A549 (cell line): ENCODE data around the gene CACNB3.

ENCODE experiments used
- CBX2 ChIP-seq: fragments of 200-600 bp; sonication (generic); IDR thresholded peaks from 2 replicates; pipeline ENCODE4 v1.6.1; 2016; ENCODE audit warnings: low read depth, mild to moderate bottlenecking, borderline replicate concordance
- CEBPB ChIP-seq, 2 experiments: fragments of >200 bp in 1 of 2; sonication (Bioruptor Twin) in 1 of 2; formaldehyde crosslinking in 1 of 2; IDR thresholded peaks; 2 replicates each; pipeline ENCODE4 v1.6.1; 2012 to 2016
- CHD2 ChIP-seq: fragments of 150-350 bp; IDR thresholded peaks from 2 replicates; pipeline ENCODE4 v1.6.1; 2014; ENCODE audit warnings: low read length; ENCODE audit not compliant: partially characterized antibody
- EP300 ChIP-seq, 2 experiments: fragments of >200 bp; sonication (Bioruptor Twin); formaldehyde crosslinking; IDR thresholded peaks; 2 replicates in 1 of 2; 3 replicates in 1 of 2; pipeline ENCODE4 v1.6.1; 2016 to 2017
- FOSL2 ChIP-seq, 2 experiments: fragments of 450-650 bp in 1 of 2; fragments of >200 bp in 1 of 2; sonication (Bioruptor Twin) in 1 of 2; formaldehyde crosslinking; IDR thresholded peaks; 2 replicates each; pipeline versions ENCODE4 v1.5.0 to v1.6.1; 2016 to 2020; ENCODE audit warnings: mild to moderate bottlenecking in 1 of 2, moderate library complexity in 1 of 2
- HOXA7 ChIP-seq: fragments of 250-450 bp; sonication (Bioruptor Pico); IDR thresholded peaks from 2 replicates; pipeline ENCODE4 v1.5.0; 2020; ENCODE audit warnings: mild to moderate bottlenecking, moderate library complexity
- JUN ChIP-seq, 2 experiments: fragments of >200 bp; sonication (Bioruptor Twin); formaldehyde crosslinking; IDR thresholded peaks; 2 replicates in 1 of 2; 3 replicates in 1 of 2; pipeline ENCODE4 v1.6.1; 2016 to 2017
- POLR2A ChIP-seq: IDR thresholded peaks from 2 replicates; pipeline ENCODE4 v1.6.1; 2012; ENCODE audit warnings: mild to moderate bottlenecking, low read length
- RAD21 ChIP-seq, 2 experiments: fragments of >200 bp in 1 of 2; sonication (Bioruptor Twin) in 1 of 2; formaldehyde crosslinking in 1 of 2; IDR thresholded peaks in 1 of 2; conservative IDR thresholded peaks in 1 of 2; 2 replicates in 1 of 2; 3 replicates in 1 of 2; pipeline ENCODE4 v1.6.1; 2012 to 2018; ENCODE audit warnings: inconsistent platforms in 1 of 2
- TF ChIP-seq, protein P1 (sequence below): fragments of >200 bp; sonication (Bioruptor Twin); formaldehyde crosslinking; IDR thresholded peaks from 3 replicates; pipeline ENCODE4 v1.5.1; 2016
- TF ChIP-seq, protein P2 (sequence below): fragments of 150-350 bp; IDR thresholded peaks from 2 replicates; pipeline ENCODE4 v1.6.1; 2014; ENCODE audit warnings: low read depth, mild to moderate bottlenecking, low read length
- TF ChIP-seq, protein P3 (sequence below): fragments of 200-600 bp; sonication (generic); IDR thresholded peaks from 2 replicates; pipeline ENCODE4 v1.6.1; 2016; ENCODE audit warnings: antibody characterized with exemption, mild to moderate bottlenecking, moderate library complexity
- TF ChIP-seq, protein P4 (sequence below): IDR thresholded peaks from 2 replicates; pipeline ENCODE4 v1.6.1; 2012

DNA sequence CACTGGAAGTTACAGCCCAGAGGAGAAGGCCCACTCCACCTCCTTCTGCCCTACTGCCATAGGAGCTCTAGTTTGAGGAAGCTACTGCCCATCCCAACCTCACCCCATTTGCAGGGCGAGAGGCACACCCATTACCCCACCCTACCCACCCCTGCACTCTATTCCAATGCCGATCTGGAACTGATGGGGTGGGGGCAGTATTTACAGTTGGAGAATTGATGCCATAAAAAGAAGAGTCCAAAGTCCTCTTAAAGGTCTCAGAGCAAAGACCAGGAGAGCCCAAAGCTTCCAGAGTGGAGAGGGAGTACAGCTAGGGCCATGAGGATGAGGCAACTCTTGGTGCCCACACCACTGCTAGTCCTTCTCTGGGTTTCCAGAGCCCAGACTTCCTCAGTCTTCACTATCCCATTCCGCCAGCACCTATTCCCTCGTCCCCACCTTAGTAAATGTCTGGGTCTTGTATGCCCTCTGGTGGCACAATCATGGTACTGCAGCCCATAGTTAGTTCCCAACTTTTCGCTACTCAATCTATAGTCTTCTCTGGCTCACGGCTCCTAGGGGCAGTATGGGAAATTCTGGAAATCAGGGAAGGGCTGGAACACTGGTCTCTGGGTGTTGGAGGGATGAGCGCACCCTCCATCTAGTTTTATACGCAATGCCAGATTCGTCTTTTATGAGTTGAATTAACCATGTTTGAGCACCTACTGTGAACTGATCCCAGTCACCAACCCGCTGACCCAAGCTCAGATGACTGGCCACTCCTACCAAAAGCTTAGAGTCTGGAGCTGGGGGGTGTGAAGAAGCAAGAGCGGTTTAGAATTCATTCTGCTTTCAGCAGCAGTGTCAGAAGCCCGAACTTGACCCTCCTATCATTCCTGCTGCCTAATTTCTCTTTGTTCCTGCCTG is 22.5 kb upstream of the CACNB3 start:
- TF ChIP-seq, protein P1, sequence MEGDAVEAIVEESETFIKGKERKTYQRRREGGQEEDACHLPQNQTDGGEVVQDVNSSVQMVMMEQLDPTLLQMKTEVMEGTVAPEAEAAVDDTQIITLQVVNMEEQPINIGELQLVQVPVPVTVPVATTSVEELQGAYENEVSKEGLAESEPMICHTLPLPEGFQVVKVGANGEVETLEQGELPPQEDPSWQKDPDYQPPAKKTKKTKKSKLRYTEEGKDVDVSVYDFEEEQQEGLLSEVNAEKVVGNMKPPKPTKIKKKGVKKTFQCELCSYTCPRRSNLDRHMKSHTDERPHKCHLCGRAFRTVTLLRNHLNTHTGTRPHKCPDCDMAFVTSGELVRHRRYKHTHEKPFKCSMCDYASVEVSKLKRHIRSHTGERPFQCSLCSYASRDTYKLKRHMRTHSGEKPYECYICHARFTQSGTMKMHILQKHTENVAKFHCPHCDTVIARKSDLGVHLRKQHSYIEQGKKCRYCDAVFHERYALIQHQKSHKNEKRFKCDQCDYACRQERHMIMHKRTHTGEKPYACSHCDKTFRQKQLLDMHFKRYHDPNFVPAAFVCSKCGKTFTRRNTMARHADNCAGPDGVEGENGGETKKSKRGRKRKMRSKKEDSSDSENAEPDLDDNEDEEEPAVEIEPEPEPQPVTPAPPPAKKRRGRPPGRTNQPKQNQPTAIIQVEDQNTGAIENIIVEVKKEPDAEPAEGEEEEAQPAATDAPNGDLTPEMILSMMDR: peak; percentile 94
- TF ChIP-seq JUN (IDR thresholded peaks at IDR 0.05): no peak
- TF ChIP-seq CHD2: no peak
- TF ChIP-seq CBX2: no peak
- TF ChIP-seq, protein P2, sequence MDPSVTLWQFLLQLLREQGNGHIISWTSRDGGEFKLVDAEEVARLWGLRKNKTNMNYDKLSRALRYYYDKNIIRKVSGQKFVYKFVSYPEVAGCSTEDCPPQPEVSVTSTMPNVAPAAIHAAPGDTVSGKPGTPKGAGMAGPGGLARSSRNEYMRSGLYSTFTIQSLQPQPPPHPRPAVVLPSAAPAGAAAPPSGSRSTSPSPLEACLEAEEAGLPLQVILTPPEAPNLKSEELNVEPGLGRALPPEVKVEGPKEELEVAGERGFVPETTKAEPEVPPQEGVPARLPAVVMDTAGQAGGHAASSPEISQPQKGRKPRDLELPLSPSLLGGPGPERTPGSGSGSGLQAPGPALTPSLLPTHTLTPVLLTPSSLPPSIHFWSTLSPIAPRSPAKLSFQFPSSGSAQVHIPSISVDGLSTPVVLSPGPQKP: no peak
- no peak for TF ChIP-seq EP300 (IDR thresholded peaks at IDR 0.05)
- TF ChIP-seq, protein P3, sequence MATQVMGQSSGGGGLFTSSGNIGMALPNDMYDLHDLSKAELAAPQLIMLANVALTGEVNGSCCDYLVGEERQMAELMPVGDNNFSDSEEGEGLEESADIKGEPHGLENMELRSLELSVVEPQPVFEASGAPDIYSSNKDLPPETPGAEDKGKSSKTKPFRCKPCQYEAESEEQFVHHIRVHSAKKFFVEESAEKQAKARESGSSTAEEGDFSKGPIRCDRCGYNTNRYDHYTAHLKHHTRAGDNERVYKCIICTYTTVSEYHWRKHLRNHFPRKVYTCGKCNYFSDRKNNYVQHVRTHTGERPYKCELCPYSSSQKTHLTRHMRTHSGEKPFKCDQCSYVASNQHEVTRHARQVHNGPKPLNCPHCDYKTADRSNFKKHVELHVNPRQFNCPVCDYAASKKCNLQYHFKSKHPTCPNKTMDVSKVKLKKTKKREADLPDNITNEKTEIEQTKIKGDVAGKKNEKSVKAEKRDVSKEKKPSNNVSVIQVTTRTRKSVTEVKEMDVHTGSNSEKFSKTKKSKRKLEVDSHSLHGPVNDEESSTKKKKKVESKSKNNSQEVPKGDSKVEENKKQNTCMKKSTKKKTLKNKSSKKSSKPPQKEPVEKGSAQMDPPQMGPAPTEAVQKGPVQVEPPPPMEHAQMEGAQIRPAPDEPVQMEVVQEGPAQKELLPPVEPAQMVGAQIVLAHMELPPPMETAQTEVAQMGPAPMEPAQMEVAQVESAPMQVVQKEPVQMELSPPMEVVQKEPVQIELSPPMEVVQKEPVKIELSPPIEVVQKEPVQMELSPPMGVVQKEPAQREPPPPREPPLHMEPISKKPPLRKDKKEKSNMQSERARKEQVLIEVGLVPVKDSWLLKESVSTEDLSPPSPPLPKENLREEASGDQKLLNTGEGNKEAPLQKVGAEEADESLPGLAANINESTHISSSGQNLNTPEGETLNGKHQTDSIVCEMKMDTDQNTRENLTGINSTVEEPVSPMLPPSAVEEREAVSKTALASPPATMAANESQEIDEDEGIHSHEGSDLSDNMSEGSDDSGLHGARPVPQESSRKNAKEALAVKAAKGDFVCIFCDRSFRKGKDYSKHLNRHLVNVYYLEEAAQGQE: no peak
- TF ChIP-seq HOXA7 (CRISPR knock-in tag): no peak
- TF ChIP-seq, protein P4, sequence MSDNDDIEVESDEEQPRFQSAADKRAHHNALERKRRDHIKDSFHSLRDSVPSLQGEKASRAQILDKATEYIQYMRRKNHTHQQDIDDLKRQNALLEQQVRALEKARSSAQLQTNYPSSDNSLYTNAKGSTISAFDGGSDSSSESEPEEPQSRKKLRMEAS: no peak
- peak; percentile 96 to 99 for TF ChIP-seq RAD21 (conservative IDR thresholded peaks at IDR 0.05 in 1 of 2, IDR thresholded peaks at IDR 0.05 in 1 of 2)
- TF ChIP-seq CEBPB (IDR thresholded peaks at IDR 0.05): no peak
- TF ChIP-seq POLR2A: no peak
- no peak for TF ChIP-seq FOSL2 (IDR thresholded peaks at IDR 0.05)
- TF ChIP-seq FOSL2 (CRISPR knock-in tag; IDR thresholded peaks at IDR 0.05): no peak
